Inflammatory macrophage (primary cell): ENCODE measurements around the gene ADGRD1.
"Not testable (repeated sequence)": the region's sequence is repeated elsewhere in the genome, so short reads cannot be mapped to it uniquely, and the experiment has no call there.

Experiments used
- DNase-seq, 2 donors: peaks; one replicate each; pipeline ENCODE4 v3.0.0-alpha.2; 2020 to 2022

ADGRD1 gene

DNA sequence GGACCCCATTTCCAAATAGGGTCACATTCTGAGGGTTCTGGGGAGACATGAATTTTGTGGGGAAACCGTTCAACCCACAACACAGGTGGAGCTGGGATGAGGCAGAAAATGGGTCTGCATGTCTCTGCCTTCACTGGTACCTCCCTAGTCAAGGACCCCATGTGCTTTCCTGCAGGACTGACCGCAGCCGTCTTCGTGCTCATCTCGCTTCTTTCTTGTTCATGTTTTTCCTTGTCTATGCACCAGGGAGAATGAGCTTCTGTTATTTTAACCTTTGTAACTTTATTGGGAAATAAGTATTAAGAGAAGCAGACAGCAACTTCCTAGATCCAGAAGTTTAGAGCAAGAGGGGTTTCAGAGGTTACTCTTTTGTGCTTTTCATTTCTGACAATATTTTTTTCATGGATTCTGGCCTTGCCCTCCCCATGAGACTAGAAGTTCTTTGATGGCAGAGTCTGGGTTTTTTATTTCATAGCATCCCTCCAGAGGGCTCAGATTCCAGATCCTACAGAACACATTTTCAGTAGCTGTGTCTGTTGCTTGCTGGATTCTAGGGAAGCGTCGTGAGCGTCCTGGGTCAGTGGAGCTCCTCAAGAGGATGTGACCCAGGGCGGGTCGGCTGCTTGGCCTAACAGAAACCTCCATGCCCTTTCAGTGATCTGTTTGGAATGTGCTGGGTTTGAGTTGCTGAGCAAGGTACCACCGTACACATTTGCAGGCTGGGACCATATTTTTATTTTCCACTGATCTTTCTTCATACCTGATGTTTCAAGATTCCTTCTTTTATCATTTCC is 104.2 kb downstream of the ADGRD1 start:
- DNase-seq, result no peak

- DNase-seq, result no peak
Observed at GRCh38 chr12:131058700-131059099, 105.0 kb downstream of the ADGRD1 start.

DNA sequence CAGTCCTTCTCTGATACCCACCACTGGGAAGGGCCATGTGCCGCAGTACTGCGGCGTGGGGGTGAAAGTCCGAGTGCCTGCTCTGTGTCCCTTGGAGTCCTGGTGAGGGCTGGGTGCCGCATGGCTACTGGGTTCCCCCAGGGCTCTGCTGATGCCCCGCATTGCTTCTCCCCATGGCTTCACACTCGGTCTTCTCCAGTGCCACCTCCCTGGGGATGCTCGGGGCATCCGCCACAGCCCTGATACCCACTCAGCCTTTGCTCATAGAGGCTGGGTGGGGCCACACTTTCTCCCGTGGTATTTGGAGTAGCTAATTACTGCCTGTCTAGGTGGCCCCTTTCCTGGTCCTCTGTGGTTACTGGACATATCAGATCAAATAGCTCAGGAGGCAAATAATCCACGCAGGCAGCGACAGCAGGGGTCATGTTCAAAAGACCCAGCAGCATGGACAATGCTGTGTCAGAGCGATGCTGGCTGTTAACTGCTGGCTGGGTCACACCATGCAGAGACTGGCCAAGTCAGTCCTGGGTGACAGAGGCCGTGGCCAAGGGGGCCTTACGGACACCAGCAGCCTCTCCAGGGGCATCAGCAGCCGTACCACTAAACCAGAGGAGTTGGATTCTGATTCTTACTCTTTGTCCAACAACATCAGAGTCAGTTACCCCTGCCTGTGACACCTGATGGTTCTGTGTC is 106.5 kb downstream of the ADGRD1 start:
- DNase-seq, result no peak

- peak; percentile 62 to 81 for DNase-seq
Observed at GRCh38 chr12:131061041-131061806, 107.5 kb downstream of the ADGRD1 start.

GRCh38 chr12:131063413-131063812 is 109.7 kb downstream of the ADGRD1 start:
- DNase-seq, result no peak

DNA sequence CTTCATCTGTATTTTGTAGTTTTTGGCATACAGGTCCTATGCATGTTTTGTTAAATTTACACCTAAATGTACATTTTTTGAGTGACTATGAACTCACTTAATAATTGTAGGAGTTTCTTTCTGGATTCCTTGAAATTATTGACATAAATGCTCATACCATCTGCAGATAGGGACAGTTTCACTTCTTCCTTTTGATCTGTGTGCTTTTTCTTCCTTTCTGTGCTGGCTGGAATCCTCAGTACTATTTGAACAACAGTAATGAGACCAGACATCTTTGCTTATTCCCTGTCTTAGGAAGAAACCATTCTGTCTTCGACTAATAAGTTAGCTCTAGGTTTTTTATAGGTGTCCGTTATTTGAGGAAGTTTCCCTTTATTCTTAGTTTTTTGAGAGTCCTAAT is 110.3 kb downstream of the ADGRD1 start:
- DNase-seq, result peak in 1 of 2 donors; percentile 4

DNA sequence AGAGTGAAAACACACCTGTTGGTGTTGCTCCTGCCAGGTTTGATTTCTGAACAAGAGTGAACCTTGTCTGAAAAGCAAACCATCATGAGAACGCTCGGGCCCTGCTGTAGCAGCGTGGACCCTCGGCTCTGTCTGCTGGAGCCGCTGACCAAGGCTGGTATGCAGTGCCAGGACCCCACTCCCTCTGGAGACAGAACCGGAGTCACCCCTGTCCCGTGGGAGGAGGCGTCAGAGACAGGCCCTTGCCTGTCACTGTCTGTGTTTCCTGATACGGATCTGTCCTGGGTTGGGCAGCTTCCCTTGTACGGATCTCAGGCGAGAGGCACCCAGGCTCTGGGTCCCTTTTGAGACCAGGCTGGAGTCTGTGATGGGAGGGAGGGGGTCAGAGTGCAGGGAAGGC is 111.6 kb downstream of the ADGRD1 start:
- no peak for DNase-seq

- DNase-seq, result no peak
Observed at GRCh38 chr12:131065801-131066200, 112.1 kb downstream of the ADGRD1 start.

- no peak for DNase-seq
Observed at GRCh38 chr12:131066207-131066885, 112.6 kb downstream of the ADGRD1 start.

DNA sequence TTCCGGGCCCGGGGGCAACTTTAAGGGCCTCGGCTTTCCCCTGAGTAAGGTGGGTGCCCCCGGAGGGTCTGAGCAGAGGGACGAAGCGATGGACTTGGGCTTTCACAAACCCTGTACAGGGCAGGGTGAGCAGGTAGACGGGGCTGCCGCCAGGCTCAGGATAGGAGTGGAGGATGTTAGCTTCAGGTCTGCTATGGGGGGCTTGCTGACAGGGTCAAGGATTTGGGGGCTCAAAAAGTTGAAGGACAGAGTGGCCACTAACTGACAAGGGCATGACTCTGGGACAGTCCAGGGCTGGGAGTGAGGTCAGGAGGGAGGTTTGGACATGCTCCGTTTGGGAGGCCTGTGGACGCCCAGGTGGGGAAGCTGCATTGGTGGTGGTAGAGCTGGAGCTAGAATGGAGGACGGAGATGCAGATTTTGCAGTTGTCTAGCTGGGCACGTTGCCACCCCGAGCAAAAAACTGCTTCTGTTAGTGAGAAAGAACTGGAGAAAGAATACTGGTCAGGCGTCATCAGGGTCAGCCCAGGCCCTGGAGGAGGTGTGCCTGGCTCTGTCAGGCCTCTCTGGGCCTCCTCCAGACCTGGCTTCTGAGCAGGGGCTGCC is 113.3 kb downstream of the ADGRD1 start:
- DNase-seq, result no peak

GRCh38 chr12:131067981-131068851 is 114.5 kb downstream of the ADGRD1 start:
- DNase-seq, result no peak

DNA sequence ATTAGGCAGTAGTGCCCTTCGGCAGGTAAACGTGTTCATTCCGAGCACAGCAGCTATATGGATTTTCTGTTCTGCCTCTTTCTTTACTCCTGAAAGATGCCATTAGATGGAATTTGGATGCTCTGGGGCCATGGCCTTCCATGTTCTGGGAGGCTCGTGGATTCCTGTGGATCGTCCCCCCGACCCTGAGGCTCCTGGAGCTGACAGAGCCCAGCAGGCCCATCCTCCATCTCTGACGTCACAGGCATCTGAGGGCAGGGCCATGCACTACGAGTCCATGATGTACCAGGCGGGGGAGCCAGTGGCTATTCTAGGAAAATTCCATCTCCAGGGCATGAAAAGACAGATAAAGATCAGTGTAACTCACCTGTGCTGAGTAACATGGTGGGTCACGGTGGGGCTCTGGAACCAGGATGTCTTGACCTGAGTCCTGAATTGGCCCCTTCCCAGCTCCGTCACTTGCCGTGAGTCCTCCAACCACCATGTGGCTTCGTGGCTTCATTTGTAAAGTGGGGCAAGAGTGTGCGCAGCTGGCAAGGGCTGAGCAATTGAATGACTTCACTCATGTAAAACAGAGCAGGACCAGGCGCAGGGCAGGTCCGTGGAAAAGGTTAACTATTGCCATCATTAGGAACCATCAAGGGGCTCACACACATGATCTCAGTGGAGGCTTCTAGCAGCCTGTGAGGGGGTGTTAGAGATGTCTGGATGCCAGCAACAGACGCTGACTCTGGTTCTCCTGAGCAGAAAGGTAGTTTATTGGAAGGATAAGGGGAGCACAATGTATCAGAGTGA is 115.4 kb downstream of the ADGRD1 start:
- DNase-seq, result not testable (repeated sequence)

- not testable (repeated sequence) for DNase-seq
Observed at GRCh38 chr12:131070136-131070535, 116.4 kb downstream of the ADGRD1 start.

GRCh38 chr12:131070668-131071067 is 117.0 kb downstream of the ADGRD1 start:
- not testable (repeated sequence) for DNase-seq

DNA sequence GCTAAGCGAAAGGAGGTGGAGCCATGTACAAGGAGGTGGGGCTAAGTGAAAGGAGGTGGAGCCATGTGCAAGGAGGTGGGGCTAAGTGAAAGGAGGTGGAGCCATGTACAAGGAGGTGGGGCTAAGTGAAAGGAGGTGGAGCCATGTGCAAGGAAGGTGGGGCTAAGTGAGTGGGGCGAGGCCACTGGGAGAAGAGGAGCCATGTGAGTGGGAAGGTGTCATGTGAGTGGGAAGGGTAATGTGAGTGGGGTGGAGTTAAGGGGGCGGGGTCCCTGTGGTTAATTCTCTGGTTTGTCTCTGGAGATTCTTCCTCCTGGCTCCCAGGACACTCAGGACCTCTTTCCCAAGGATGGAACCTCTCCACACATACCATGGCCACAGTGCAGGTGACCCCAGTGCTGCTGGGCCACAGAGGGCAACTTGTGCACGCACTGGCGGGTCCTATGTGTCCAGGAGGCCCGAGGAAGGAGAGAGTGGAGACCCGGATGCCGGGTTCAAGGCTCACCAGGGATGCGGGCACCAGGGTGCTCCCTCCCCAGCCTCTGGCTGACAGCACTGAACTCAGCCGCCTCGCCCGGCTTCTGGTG is 117.6 kb downstream of the ADGRD1 start:
- DNase-seq, result not testable (repeated sequence)

GRCh38 chr12:131071950-131072349 is 118.2 kb downstream of the ADGRD1 start:
- not testable (repeated sequence) for DNase-seq

- DNase-seq, result no peak
Observed at GRCh38 chr12:131072451-131073230, 118.9 kb downstream of the ADGRD1 start.

- DNase-seq, result peak; percentile 30 to 36
Observed at GRCh38 chr12:131074221-131075083, 120.7 kb downstream of the ADGRD1 start.
